GM21367 (cell line): ENCODE results near the gene CAPN7.

Experiments
- ATAC-seq: cut with Tn5 transposase; IDR thresholded peaks from one replicate; pipeline ENCODE4 v1.9.1; 2021; ENCODE audit not compliant: unreplicated experiment

Gene CAPN7

GRCh38 chr3:15198686-15199085 lies 7.4 kb upstream of the CAPN7 start:
- ATAC-seq: no peak

GRCh38 chr3:15199493-15200105 lies 6.4 kb upstream of the CAPN7 start:
- ATAC-seq: no peak

- no peak for ATAC-seq
Measured at GRCh38 chr3:15204005-15204404, 2.0 kb upstream of the CAPN7 start.

- no peak for ATAC-seq
Measured at GRCh38 chr3:15205482-15205933, 538 bp upstream of the CAPN7 start.

- ATAC-seq: peak; percentile 30
Measured at GRCh38 chr3:15206662-15207576, 873 bp downstream of the CAPN7 start.

- no peak for ATAC-seq
Measured at GRCh38 chr3:15207836-15208504, 1.9 kb downstream of the CAPN7 start.

GRCh38 chr3:15211937-15212336 lies 5.9 kb downstream of the CAPN7 start:
- ATAC-seq: no peak

GRCh38 chr3:15214758-15215157 lies 8.7 kb downstream of the CAPN7 start:
- ATAC-seq: no peak

- no peak for ATAC-seq
Measured at GRCh38 chr3:15215996-15216395, 9.9 kb downstream of the CAPN7 start.

GRCh38 chr3:15216501-15216900 lies 10.5 kb downstream of the CAPN7 start:
- ATAC-seq: no peak

- no peak for ATAC-seq
Measured at GRCh38 chr3:15217011-15217671, 11.1 kb downstream of the CAPN7 start.

GRCh38 chr3:15217841-15218267 lies 11.8 kb downstream of the CAPN7 start:
- ATAC-seq: no peak

- ATAC-seq: no peak
Measured at GRCh38 chr3:15218689-15219088, 12.6 kb downstream of the CAPN7 start.

GRCh38 chr3:15220056-15220455 lies 14.0 kb downstream of the CAPN7 start:
- no peak for ATAC-seq

- ATAC-seq: no peak
Measured at GRCh38 chr3:15220661-15221060, 14.6 kb downstream of the CAPN7 start.

GRCh38 chr3:15221574-15222217 lies 15.7 kb downstream of the CAPN7 start:
- no peak for ATAC-seq

- ATAC-seq: no peak
Measured at GRCh38 chr3:15223685-15224572, 17.9 kb downstream of the CAPN7 start.

- ATAC-seq: no peak
Measured at GRCh38 chr3:15228147-15228546, 22.1 kb downstream of the CAPN7 start.

GRCh38 chr3:15229262-15229661 lies 23.2 kb downstream of the CAPN7 start:
- ATAC-seq: no peak

GRCh38 chr3:15241341-15241740 lies 35.3 kb downstream of the CAPN7 start:
- no peak for ATAC-seq
